ENCODE results near the gene ACSL3.

The ACSL3 gene

GRCh38 chr2:222964376-222965031 lies 103.7 kb downstream of the ACSL3 start:
- Histone ChIP-seq H3K27ac (replicated peaks) (peak overlapping the region; percentile 16), H3K27me3 (ENCODE audit: insufficient read depth, poor library complexity, severe bottlenecking) (no peaks in the 10 kb centered on the region), H3K4me3 (replicated peaks; ENCODE audit: insufficient read depth, low read length) (no peak overlapping the region)
- TF ChIP-seq SPI1 (IDR thresholded peaks at IDR 0.05; ENCODE audit: borderline replicate concordance, low read depth) (peak; percentile 5; the same call in 1 of the 2 replicates), REST (IDR thresholded peaks at IDR 0.05; ENCODE audit: insufficient replicate concordance, low read depth) (no peak)
- peak in 1 of 2 experiments; percentile 25 for DNase-seq (ENCODE audit: low read depth in 1 of 2, low spot score in 1 of 2)

GRCh38 chr2:222965555-222965954 lies 104.7 kb downstream of the ACSL3 start:
- H3K4me3 ChIP-seq (replicated peaks; ENCODE audit: insufficient read depth, low read length), result no peak overlapping the region
- H3K27me3 ChIP-seq (ENCODE audit: insufficient read depth, poor library complexity, severe bottlenecking), result no peaks in the 10 kb centered on the region
- TF ChIP-seq GABPA (IDR thresholded peaks at IDR 0.05; ENCODE audit: low read depth), result no peak
- no peak for TF ChIP-seq REST (IDR thresholded peaks at IDR 0.05; ENCODE audit: insufficient replicate concordance, low read depth)
- TF ChIP-seq CTCF (IDR thresholded peaks at IDR 0.05; ENCODE audit: insufficient read depth, low read length), result no peak
- TF ChIP-seq SPI1 (IDR thresholded peaks at IDR 0.05; ENCODE audit: borderline replicate concordance, low read depth), result no peak
- TF ChIP-seq POLR2AphosphoS5 (IDR thresholded peaks at IDR 0.05; ENCODE audit: low read depth), result no peak
- H3K27ac ChIP-seq (replicated peaks), result no peak overlapping the region
- no peak for DNase-seq (ENCODE audit: low read depth in 1 of 2, low spot score in 1 of 2)

GRCh38 chr2:222968550-222969155 lies 107.8 kb downstream of the ACSL3 start:
- no peak overlapping the region for H3K4me3 ChIP-seq (replicated peaks; ENCODE audit: insufficient read depth, low read length)
- H3K27me3 ChIP-seq (ENCODE audit: insufficient read depth, poor library complexity, severe bottlenecking), result no peaks in the 10 kb centered on the region
- TF ChIP-seq CTCF (IDR thresholded peaks at IDR 0.05; ENCODE audit: insufficient read depth, low read length), result no peak
- TF ChIP-seq SPI1 (IDR thresholded peaks at IDR 0.05; ENCODE audit: borderline replicate concordance, low read depth), result no peak
- no peak for TF ChIP-seq POLR2AphosphoS5 (IDR thresholded peaks at IDR 0.05; ENCODE audit: low read depth)
- TF ChIP-seq REST (IDR thresholded peaks at IDR 0.05; ENCODE audit: insufficient replicate concordance, low read depth), result no peak
- TF ChIP-seq GABPA (IDR thresholded peaks at IDR 0.05; ENCODE audit: low read depth), result no peak
- DNase-seq (ENCODE audit: low read depth in 1 of 2, low spot score in 1 of 2), result no peak
- H3K27ac ChIP-seq (replicated peaks), result no peak overlapping the region
